GM10266 (cell line): ENCODE data around the gene ADK.

Experiments used
- DNase-seq: peaks from one replicate; pipeline ENCODE4 v3.0.0; 2012; ENCODE audit errors: extremely low spot score
- TF ChIP-seq, protein P1 (sequence below): IDR thresholded peaks from 2 replicates; pipeline ENCODE4 v1.5.1; 2012; ENCODE audit warnings: mild to moderate bottlenecking, low read depth; ENCODE audit not compliant: control insufficient read depth, insufficient read depth; ENCODE audit errors: missing control alignments

Gene ADK

GRCh38 chr10:74111799-74112198 is 39.2 kb upstream of the ADK start:
- DNase-seq: no peak
- TF ChIP-seq, protein P1, sequence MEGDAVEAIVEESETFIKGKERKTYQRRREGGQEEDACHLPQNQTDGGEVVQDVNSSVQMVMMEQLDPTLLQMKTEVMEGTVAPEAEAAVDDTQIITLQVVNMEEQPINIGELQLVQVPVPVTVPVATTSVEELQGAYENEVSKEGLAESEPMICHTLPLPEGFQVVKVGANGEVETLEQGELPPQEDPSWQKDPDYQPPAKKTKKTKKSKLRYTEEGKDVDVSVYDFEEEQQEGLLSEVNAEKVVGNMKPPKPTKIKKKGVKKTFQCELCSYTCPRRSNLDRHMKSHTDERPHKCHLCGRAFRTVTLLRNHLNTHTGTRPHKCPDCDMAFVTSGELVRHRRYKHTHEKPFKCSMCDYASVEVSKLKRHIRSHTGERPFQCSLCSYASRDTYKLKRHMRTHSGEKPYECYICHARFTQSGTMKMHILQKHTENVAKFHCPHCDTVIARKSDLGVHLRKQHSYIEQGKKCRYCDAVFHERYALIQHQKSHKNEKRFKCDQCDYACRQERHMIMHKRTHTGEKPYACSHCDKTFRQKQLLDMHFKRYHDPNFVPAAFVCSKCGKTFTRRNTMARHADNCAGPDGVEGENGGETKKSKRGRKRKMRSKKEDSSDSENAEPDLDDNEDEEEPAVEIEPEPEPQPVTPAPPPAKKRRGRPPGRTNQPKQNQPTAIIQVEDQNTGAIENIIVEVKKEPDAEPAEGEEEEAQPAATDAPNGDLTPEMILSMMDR: no peak

- TF ChIP-seq, protein P1: no peak
- DNase-seq: no peak
Observed at GRCh38 chr10:74113546-74113945, 37.5 kb upstream of the ADK start.

- TF ChIP-seq, protein P1: no peak
- no peak for DNase-seq
Observed at GRCh38 chr10:74114041-74114448, 37.0 kb upstream of the ADK start.

DNA sequence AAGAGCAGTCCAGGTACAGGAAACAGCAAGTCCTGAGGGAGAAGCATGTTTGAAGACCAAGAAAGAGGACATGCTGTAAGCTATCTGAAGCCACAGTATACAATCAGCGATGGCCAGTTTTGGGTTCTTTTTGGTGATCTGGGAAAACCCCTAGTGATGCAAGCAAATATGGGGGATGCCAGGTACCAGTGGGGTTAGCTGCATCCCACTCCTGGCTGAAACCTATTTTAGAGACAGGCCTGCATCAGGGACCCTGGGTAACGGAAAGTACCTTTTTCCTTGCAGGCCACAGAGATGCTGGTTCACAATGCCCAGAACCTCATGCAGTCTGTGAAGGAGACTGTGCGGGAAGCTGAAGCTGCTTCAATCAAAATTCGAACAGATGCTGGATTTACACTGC is 33.3 kb upstream of the ADK start:
- TF ChIP-seq, protein P1: no peak
- peak; percentile 38 for DNase-seq

- DNase-seq: no peak
- TF ChIP-seq, protein P1: no peak
Observed at GRCh38 chr10:74118804-74119203, 32.2 kb upstream of the ADK start.

GRCh38 chr10:74120911-74121310 is 30.1 kb upstream of the ADK start:
- TF ChIP-seq, protein P1: no peak
- no peak for DNase-seq

DNA sequence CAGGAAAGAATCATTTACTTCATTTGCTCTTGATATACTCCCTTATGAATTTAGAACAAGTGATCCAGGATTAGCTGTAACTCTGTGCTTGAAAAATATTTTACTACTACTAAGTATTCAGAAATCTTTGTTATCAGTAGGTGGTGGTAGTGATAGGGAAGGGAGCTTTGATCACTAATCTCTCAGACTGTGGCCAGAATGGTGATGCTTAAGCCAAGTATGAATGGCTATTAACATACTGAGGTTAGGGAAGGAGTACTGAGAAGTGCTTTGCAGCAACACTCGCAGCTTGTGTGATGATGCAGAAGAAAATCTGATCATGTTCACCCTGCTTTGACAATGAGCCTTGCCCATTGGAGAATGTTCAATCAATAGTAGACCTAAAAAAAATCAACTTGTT is 29.7 kb upstream of the ADK start:
- TF ChIP-seq, protein P1: no peak

GRCh38 chr10:74122060-74122459 is 29.0 kb upstream of the ADK start:
- TF ChIP-seq, protein P1: no peak
- no peak for DNase-seq

More for the DNA sequence above, 29.7 kb upstream of the ADK start:
- DNase-seq: no peak
